ENCODE data around the gene DENND1C.

GRCh38 chr19:6424195-6424938 is 57.2 kb downstream of the DENND1C start, which contains the start of gene KHSRP:
- no peak for TF ChIP-seq CTCF (conservative IDR thresholded peaks at IDR 0.05)
- TF ChIP-seq EZH2 (IDR thresholded peaks at IDR 0.05; ENCODE audit: low read depth): no peak

Measured in PC-9 (cell line).